Activated CD4-positive, alpha-beta T cell treated with anti-CD3 and anti-CD28 coated beads for 48 hours (primary cell): ENCODE data around the gene VAPB.

ENCODE experiments used
- DNase-seq: peaks from one replicate; pipeline ENCODE4 v3.0.0-alpha.2; 2020

Gene VAPB

DNA sequence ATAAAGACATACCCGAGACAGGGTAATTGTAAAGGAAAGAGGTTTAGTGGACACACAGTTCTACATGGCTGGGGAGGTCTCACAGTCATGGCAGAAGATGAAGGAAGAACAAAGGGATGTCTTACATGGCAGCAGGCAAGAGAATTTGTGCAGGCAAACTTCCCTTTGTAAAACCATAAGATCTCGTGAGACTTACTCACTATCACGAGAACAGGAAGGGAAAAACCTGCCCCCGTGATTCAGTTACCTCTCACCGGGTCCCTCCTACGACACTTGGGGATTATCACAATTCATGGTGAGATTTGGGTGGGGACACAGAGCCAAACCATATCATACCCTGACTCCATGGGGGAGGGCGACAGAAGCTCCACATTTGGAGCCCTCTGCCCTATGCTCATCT, 7.4 kb upstream of the VAPB start:
- DNase-seq = no peak

DNA sequence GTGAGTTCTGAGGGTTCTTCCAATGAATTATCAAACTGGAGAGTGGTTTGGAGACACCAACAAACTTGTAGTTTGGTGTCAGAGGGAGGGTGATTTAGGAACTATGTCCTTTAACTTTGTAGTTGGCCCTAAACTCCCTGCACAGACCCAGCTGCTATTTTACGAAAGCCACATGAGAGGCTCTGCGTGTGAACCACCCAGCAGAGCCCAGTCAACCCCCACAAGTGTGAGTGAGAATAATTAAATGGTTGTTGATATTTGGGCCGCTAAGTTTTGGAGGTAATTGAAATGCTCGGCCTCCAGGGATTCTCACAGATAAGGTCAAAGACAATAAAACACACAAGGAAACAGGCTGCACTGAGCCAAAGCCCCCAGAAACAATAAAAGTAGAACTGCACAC, 6.9 kb upstream of the VAPB start:
- DNase-seq = no peak

DNA sequence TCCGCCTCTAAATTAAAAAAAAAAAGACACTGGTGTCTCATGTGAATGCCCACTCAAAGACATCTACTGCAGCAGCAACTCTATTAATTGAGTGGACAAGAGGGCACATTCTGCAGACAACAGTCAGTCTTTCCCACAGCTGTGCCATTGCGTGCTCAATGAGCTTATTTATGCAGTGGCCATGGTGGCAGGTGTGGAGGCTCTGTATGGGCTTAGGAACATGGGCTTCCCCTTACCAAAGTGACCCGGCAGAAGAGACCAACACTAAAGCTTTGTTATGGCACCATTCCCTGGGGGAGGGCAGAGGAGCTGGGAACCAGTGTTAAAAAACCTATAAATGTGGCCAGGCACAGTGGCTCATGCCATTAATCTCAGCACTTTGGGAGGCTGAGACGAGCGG, 4.2 kb upstream of the VAPB start:
- DNase-seq = no peak

DNA sequence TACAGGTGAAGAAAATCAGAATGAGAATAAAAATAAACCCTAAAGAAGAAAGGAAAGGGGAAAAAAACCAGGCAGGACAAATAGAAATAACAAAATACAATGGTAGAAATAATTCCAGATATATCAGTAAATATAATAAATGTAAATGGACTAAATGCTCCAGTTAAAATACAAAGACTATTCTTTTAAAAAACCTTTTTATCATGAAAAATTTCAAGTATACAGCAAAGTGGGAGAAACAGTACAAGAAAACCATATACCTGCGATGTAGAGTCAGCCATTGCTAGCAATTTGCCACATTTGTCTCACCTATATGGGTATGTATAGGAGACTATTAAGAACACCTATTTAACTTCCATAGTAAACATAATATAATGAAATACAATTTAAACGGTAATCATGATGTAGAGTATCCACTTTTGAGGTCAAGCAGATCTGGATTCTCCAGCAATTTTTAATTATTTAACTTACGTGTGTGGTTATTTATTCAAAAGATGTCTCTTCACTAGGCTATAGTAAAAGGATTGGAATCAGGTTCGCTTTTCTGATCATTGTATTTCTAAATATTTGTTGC, 914 bp upstream of the VAPB start:
- DNase-seq = no peak

DNA sequence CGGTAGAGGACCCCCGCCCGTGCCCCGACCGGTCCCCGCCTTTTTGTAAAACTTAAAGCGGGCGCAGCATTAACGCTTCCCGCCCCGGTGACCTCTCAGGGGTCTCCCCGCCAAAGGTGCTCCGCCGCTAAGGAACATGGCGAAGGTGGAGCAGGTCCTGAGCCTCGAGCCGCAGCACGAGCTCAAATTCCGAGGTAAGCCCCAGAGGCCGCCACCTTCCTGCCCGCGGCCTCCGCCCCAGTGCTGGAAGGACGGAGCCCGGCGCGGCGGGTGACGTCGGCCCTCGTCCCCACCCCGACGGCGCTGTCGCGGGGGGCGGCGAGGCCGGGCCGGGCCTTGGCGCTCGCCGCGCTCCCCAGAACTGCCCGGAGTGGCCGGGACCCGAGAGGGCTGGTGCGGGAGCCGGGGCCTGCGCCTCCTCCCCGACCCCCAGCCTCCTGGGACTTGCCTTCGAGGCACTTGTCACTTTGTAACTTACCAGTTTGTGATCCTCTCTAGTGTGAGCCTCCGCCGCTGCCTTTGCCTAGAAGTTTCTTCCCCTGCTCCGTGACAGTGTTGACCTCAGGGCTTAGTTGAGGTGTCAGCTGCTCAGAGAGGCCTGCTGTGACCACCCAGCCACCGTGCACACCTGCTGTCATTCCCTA, 417 bp downstream of the VAPB start:
- peak; percentile 40 for DNase-seq

DNA sequence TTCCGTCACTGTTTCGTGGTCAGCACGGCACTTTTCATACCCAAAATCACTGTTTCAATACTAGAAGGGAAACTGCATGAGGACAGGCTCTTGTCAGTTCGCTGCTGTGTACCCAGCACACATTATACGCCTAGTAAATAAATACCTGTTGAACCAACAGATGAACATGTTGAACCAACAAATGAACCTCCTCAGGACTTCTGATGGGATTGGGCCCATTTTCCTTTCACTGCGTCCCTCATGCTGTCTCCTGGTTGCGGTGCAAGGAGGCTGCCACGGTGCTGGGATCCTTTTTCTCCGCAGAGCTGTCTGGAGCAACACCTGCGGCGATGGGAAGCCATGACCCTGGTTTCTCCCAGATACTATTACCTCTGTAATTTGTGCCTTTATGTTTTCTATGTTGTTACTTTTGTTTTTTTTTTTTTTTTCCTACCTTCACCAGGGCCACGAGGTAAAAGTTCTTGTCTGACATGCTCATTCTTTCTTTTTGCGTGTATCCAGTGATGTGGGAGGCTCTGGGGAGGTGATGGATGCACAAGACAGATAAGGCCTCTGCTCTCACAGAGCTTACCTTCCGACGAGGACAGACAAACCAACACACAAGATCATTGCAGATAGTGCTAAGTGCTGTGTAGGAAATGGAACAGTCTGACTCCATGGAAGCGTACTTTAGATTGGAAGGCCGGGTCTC, 1.1 kb downstream of the VAPB start:
- no peak for DNase-seq

DNA sequence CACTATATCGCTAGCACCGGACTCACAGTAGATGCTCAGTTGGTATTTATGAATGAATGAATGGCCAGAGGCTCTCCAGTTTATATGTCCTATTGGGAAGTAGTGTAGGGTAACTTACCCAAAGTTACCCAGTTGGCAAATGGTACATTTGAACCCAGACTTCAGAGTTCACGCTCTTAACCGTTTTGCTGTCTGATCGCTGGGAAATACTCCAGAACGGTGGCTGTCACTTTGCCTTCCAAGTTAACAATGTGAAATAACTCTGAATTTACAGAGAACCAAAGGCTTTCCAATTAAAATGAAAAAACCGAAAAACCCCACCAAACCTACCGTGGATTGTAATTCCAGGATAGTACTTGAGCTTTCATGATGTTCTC, 1.6 kb downstream of the VAPB start:
- DNase-seq = no peak

DNA sequence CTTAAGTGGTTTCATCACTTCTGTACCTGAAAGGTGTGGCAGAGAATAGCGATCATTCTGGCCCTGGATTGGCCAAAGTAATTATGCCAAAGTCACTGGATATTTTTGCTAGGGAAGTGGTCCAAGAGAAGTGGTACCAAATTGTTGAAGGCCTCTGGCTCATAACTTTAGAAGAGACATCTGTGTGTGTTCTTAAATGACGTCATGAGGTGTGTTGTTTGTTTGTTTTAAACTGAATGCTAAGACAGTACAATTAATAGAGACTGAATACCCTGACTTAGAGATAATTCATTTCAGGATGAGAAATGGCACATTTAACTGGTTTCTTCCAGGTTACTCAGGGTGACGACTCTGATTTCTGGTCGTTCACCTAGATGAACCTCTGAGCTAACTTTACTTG, 3.3 kb downstream of the VAPB start:
- DNase-seq = no peak

DNA sequence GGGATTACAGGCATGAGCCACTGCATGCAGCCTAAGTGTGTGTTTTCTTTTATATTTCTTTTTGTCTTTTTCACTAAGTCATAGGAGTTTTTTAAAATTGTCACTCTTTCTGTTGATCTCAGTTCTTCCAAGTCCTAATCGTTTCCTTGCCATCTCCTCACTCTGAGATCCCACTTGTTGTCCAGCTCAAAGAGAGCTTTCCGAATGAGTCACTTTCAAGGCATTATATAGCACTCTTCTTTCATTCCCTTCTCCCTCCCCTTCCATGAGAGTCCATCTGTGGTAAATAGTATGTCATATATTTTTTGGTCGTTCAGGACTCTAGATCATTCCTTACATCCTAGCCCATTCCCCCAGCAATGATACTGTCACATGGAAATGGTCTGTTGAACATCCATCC, 4.3 kb downstream of the VAPB start:
- DNase-seq = no peak

DNA sequence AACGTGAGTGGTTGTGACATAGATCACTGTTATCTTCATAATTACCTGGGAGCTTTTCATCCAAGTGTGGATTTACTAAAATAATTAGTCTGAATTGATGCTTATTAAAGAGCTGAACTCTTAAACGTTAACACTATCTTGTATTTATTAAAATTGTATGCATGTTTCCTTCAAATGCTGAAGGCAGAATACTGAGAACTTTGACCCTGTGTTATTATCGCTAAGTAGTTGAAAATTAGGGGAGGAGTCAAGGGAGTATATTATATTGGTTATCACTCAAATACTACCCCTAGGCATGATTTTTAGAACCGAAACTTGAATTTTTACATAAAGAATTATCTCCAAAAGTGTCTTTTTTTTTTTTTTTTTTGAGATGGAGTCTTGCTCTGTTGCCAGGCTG, 5.8 kb downstream of the VAPB start:
- no peak for DNase-seq

DNA sequence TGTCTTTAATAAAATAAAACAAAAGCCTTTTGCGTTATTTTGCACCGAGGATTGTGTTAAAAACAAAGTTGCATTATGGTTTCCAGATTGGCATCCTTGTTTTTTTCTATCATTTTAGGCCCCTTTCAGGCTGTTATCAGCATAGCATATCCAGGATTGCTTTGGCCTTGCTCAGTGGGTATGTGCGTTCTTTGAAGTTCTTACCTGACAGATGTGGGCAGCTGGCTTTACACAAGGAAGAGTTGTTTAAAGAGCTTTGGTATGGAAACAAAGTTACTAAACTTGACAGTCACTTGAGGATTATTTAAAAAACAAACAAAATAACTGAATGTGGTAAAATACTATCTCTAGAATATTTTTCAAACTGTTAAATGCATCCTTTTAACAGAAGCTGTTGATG, 6.6 kb downstream of the VAPB start:
- DNase-seq = no peak

DNA sequence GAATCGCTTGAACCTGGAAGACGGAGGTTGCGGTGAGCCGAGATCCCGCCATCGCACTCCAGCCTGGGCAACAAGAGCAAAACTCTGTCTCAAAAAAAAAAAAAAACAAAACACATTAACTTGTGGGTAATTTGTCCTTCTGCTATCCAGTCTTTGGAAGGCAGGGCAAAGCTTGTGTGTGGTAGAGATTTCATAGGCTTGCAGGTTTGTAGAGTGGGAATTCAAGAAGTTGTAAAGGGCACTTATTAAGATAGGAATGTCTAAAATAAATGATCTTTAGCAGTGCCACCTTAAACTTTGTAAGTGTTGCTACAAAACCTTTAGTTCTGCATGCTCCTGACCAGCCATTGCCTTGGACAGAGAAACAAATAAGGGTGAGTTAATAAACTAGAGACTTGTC, 8.4 kb downstream of the VAPB start:
- no peak for DNase-seq

DNA sequence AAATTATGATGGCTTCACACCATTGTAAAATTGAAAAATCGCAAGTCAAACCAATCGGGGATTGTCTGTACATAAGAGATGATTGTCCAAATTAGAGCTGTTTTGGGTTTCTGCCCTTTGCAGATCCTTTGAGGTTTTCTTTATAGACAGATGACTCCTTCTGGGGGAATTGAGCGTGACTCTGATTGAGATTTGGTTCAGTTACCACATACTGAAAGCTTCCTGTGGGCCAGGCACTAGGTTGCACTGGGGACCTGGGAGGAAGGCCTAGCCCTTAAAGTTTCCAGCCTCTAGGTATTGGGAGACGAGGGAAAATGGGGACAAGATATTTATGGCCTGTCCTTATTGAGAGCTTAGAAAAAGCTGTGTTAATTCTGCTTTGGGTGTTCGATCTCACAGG, 9.2 kb downstream of the VAPB start:
- DNase-seq = no peak

DNA sequence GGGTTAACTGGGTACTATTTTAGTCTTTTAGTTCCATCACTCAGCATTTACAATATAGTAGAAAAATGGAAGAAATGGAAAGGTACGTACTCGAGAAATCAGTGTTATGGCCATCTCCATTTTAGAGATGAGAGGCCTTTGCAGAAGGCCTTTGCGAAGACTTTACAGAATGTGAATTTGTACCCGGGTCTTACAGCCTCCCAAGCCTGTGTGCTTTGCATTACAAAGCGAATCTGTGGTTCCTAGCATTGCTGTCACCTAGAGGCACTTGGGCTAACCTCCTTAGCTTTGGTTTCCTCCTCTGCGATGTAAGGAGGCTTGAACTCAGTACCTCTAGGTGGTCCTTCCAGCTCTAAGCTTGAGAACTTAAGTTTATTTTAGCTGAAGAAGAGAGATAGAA, 10.9 kb downstream of the VAPB start:
- DNase-seq = no peak

DNA sequence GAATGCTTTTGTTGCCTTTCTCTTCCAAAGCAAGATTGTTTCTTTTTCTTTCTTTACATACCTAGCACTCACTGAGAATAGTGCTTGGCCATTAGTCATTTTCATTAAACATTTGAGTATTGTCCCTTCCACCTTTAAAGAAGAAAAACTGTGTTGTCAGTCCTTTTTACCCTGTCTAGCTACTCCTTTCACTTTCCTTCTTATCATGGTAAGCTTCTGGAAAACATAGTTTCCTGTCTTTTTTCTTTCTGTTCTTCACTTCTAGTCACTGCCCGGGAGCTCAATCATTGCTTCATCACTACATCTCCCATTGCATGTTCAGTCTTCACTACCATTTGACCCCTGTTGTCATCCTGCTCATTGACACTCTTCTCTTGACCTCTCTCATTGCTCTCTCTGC, 12.1 kb downstream of the VAPB start:
- DNase-seq = no peak

DNA sequence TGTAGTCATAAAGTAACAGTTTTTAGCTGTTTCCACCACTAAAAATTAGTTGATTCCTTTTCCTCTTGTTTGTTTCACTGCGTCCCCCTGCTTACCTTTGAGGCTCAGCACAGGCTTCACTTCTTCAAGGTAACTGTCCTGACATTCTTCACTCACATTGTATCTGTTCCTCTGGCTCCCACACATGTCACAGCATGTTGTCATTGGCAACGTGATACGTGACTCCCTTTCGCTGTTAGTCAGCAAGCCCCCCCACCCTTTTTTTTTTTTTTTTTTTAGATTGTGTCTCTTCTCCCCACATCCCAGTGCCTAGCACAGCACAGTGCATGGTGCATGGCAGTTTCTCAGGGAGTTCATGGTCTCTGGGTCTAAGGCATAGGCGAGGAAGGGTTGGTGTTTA, 13.3 kb downstream of the VAPB start:
- peak; percentile 30 for DNase-seq

DNA sequence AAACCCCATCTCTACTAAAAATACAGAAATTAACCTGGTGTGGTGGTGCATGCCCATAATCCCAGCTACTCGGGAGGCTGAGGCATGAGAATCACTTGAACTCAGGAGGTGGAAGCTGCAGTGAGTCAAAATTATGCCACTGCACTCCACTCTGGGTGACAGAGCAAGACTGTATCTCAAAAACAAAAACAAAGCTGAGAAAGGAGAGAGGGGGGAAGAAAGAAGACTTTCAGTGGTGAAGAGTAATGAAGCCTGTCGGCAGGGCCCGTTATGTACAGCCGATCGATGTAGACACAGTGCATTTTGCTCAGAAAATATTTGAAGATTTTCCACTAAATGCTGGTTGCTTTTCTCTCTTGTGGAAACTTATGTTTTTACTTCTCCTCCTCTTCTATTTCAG, 13.8 kb downstream of the VAPB start:
- DNase-seq = no peak

DNA sequence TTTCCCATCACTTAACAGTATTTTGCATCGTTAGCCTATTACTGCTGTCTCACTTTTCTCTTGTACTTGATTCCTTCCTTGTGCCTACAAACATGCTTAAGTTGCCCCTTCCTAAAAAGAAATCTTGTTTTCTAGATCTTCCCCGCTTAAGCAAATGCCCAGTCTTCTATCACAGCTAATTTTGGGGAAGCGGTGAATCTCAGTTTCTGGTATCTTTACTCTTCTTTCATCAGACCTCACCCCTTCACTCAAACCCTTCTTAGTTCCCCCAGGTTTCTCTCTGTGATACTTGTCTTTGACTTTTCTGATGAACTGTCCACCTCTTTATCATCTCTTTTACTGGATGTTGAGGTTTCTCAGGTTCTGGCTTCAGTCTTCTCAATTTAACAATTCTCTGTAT, 14.2 kb downstream of the VAPB start:
- DNase-seq = no peak

DNA sequence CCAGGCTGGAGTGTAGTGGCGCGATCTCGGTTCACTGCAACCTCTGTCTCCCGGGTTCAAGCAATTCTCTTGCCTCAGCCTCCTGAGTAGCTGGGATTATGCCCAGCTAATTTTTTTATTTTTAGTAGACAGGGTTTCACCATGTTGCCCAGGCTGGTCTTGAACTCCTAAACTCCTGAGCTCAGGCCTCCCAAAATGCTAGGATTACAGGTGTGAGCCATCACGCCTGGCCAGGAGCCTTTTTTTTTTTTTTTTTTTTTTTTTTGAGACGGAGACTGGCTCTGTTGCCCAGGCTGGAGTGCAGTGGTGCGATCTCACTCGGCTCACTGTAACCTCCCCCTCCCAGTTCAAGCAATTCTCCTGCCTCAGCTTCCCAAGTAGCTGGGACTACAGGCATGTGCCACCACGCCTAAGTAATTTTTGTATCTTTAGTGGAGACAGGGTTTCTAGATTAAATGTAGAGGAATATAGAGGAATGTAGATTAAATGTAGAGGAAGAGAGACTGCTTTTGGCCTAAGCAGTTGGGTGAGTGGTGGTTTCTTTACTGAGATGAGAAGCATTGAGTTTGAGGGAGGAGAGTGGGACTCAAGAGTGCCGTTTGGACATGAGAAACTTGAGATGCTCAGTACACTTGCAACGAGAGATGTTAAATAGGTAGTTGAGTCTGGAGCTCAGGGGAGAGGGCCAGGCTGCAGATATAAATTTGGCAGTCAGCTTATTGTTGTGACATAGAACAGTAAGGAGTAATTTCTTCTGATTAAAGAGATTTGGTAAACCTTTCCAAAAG, 16.7 kb downstream of the VAPB start:
- no peak for DNase-seq

DNA sequence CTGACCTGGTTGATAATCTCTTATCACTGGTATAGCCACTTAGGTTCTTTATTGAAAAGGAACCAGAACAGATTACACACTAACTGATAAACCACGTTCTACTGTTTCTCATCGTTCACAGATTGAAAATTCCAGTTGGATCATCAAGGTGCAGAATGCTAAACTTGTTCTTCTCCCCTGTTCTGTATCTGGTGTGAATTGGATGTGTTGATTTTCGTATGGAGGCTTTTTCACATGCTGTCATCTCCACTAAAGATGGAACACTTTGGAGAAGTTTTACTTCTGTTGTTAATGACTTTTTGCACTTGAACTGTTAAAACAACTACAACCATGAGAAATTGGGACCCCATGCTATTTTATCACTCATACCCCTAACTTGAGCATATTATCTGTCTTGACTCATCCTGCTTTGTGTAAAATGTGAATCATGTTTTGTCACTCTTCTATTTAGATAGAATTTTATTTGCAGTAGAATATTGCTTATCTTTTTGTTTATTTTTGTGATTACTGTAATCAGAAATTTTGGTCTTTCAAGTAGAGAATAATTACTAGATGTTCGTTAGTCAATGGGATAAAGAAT, 17.5 kb downstream of the VAPB start:
- no peak for DNase-seq

DNA sequence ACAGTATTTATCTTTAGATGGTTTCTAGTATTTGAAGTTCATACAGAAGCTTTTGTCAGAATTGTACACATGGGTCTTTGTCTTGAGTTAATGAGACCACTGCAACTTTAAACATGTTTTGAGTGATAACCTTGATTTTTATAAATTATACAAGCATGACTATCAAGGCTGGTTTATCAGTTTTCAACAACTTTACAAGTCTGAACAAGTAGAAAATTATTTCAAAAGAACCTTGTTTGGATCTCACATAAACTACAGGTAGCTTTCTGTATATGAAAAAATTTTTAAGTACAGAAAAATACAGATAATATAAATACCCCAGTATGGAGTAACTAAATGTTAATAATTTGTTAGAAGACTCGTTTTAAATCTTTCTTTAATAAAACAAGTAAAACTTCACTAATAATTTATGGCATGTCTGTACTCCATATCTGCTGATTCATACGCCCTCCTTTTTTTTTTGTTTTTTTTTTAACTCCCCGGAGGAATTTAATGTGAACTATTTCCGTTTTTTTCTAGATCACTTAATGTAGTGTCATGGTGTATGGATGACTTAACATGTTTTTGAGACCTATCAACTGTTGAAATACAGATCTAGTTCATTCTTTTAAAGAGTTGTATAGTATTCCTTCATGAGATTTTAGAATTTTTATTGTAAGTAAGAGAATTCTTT, 18.3 kb downstream of the VAPB start:
- no peak for DNase-seq

DNA sequence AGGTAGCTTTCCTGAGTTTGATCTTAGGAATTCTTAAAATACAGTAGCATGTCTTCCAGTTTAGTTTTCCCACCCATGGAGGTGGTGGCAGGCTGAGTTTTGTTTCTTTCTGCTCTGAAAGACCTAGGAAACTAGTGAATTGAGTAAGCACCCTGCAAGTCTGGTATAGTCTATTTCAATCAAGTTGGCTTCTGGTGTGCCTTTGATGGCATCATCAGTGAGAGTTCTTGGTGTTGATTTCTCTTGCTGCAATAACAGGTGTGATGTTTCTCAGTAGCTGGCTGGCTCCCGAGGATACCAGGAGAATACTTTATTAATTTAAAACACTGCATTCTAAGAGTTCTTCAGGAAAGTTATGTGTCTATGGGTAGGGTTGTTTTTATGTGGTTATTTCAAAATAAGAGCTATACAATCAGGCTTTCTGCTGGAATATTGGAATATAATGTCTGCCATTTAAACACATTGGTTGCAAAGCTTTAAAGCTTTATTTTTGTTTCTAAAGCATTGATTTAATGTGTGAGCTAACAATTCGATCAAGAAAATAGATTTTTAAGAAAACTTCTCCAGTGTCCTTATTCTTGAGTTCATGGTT, 19.0 kb downstream of the VAPB start:
- DNase-seq = peak; percentile 22
